Stimulated activated CD8-positive, alpha-beta memory T cell treated with anti-CD3 and anti-CD28 coated beads, Interleukin-4, amount 100 ng/mL, for 1 hour (primary cell): ENCODE measurements around the gene TFAP2E.
A peak's percentile ranks its signal among the peaks of the same experiment; 100 is the strongest.

Experiments
- DNase-seq, 2 donors: peaks; one replicate each; pipeline ENCODE4 v3.0.0-alpha.2; 2020; ENCODE audit warnings: low read depth in 2 of 2, low spot score in 1 of 2

TFAP2E gene

DNA sequence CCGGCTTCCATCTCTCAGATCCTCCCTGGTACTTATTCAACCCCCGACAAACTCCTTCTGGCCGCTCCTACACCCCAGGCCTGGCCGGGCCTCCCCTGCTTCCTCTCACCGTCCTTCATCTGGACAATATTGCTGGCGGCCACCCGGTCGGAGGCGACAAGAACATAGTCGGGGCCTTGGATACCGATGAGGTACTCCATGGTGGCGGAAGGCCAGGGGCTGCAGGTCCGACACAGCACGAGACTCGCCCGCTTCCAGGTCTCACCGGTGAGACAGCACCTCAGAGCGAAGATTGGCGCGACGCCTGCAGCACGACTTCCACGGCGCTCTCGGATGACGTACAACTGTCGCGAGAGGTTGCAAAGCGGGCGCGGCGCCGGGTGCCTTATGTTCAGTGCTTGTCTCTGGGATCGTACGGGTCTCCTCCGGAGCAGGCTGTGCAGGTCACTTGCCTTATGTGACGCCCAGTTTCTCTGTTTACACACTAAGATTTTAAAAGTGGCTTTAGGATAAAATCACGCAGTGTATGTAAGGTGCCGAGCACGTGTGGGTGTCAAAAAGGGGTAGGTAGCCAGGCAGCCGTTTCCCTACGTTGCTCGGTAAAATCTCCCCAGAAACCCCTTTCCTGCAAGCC, 68.2 kb downstream of the TFAP2E start, which contains the start of gene PSMB2:
PSMB2 (minus strand) TSS at position 294 of the 634 bp plus-strand sequence; CDS start at position 200, 94 bp downstream.
- DNase-seq: peak; percentile 94 to 99

DNA sequence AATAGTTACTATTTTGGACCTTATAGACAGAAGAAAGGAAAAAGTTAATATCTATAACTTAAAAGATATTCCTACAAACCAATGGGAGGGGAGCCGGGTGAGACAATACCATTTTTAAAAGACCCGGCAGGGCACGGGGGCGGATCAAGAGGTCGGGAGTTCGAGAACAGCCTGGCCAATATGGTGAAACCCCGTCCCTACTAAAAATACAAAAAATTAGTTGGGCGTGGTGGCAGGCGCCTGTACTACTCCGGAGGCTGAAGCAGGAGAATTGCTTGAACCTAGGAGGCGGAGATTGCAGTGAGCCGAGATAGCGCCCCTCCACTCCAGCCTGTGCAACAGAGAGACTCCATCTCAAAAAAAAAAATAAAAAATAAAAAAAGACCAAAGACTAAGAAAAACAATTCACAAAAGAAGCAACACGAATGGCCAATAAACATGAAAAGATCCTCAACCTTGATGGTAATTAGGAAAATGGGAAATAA, 69.4 kb downstream of the TFAP2E start:
- no peak for DNase-seq

DNA sequence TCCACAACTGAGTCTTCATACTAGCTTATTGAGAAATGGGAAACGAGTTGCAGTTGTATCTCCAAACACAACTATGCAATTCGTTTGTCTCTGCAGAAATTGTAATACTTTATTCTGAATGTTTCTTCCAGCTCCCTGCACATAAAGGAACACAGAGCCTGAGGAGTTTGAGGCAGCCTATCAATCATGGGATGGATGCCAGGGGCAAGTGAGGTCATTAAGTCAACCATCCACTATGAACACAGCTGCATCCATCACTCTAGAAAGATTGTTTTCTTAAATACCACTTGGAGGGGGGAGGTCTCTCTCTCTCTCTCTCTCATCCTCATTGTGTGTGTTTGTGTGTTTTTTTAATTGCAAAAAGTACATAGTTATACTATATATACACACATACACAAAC, 71.1 kb downstream of the TFAP2E start:
- no peak for DNase-seq
